Sigmoid colon (tissue), 4 donors: Measurements from ENCODE around the gene TRPV4.

Experiments used
- POLR2AphosphoS5 ChIP-seq, 4 donors: sonication (generic); formaldehyde crosslinking; IDR thresholded peaks; one replicate each; pipeline ENCODE4 v1.6.1; 2017; ENCODE audit warnings: antibody characterized with exemption in 4 of 4
- TF ChIP-seq, protein P1 (sequence below), 4 experiments: fragments of 450-650 bp in 3 of 4; fragments of 200-600 bp in 1 of 4; IDR thresholded peaks; one replicate each; pipeline ENCODE4 v1.5.1; 2016 to 2019; ENCODE audit warnings: antibody characterized with exemption in 4 of 4, mild to moderate bottlenecking in 3 of 4, moderate library complexity in 2 of 4

DNA sequence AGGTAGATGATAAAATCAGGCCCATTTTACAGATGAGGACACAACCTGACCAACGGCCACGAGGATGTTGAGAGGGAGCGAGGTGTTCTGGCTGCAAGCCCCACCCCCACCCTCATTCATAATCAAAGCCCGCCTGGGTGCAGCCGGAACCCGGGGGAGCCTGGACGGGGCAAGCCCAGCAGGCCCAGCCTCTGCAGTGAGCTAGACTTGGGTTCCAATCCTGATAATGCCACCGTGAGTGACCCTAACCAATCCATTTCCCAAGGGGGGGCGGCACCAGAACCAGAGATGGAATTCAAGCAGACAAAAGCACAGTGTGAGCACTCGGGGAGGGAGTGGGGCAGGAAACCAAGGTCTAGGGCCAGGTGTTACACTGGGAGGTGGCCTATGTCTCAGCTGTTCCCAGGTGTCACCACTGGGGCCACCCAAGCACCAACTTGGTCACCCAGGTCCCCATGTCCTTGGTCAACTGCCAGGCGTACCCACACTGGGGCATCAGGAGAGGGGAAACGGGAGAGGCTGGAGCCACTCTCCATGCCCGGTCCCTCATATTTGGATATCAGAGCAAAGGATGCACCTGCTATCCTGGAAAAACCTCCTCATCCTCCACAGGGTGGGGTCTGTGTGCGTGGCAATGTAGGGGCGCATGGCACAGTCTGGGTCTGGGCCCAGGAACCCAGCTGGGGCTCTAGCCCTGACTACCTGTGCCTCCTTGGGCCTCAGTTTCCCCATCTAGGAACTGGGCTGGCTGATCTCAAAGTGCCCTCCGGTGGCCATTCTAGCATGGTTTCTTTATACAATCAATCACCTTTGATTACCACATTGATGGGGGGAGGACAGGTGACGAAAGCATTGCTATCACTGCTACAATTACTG is 61.2 kb downstream of the TRPV4 start:
- TF ChIP-seq, protein P1, sequence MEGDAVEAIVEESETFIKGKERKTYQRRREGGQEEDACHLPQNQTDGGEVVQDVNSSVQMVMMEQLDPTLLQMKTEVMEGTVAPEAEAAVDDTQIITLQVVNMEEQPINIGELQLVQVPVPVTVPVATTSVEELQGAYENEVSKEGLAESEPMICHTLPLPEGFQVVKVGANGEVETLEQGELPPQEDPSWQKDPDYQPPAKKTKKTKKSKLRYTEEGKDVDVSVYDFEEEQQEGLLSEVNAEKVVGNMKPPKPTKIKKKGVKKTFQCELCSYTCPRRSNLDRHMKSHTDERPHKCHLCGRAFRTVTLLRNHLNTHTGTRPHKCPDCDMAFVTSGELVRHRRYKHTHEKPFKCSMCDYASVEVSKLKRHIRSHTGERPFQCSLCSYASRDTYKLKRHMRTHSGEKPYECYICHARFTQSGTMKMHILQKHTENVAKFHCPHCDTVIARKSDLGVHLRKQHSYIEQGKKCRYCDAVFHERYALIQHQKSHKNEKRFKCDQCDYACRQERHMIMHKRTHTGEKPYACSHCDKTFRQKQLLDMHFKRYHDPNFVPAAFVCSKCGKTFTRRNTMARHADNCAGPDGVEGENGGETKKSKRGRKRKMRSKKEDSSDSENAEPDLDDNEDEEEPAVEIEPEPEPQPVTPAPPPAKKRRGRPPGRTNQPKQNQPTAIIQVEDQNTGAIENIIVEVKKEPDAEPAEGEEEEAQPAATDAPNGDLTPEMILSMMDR (IDR thresholded peaks at IDR 0.05) = no peak
- TF ChIP-seq POLR2AphosphoS5 (IDR thresholded peaks at IDR 0.05) = no peak
